CD14-positive monocyte (primary cell): ENCODE results near the gene SPDL1. TPM values are rescaled to one million over a fixed set of nuclear protein-coding genes. Genes with fewer than 3 reads are reported as not detected.

Experiments
- DNase-seq, 3 donors: peaks; one replicate each; pipeline ENCODE4 v3.0.0-alpha.2; 2011 to 2022
- H2AFZ ChIP-seq: 2 replicates; pipeline ENCODE4 v1.6.0; 2012; ENCODE audit warnings: mild to moderate bottlenecking, low read depth, low read length, inconsistent platforms; ENCODE audit not compliant: insufficient read depth, poor library complexity, severe bottlenecking
- H3K27ac ChIP-seq, 2 donors: 1 replicate in 1 of 2; 2 replicates in 1 of 2; pipeline ENCODE4 v1.5.1; 2012 to 2013; ENCODE audit warnings: low read length in 2 of 2, control low read depth in 1 of 2, inconsistent platforms in 1 of 2, low read depth in 1 of 2, mild to moderate bottlenecking in 1 of 2
- H3K27me3 ChIP-seq, 2 donors: one replicate each; pipeline versions ENCODE4 v1.6.0 to v1.6.1; 2011 to 2013; ENCODE audit warnings: low read length in 2 of 2; ENCODE audit not compliant: control insufficient read depth in 2 of 2, insufficient read depth in 2 of 2
- H3K36me3 ChIP-seq, 2 donors: replicated peaks in 1 of 2; 1 replicate in 1 of 2; 2 replicates in 1 of 2; pipeline versions ENCODE4 v1.5.1 to v1.6.1; 2012 to 2013; ENCODE audit warnings: low read length in 2 of 2, control low read depth in 1 of 2, inconsistent platforms in 1 of 2, mild to moderate bottlenecking in 1 of 2; ENCODE audit not compliant: insufficient read depth in 2 of 2, control insufficient read depth in 1 of 2
- H3K4me1 ChIP-seq, 2 donors: 1 replicate in 1 of 2; 2 replicates in 1 of 2; pipeline versions ENCODE4 v1.5.1 to v1.6.1; 2012 to 2013; ENCODE audit warnings: low read length in 2 of 2, control low read depth in 1 of 2, inconsistent platforms in 1 of 2, mild to moderate bottlenecking in 1 of 2, moderate library complexity in 1 of 2; ENCODE audit not compliant: insufficient read depth in 2 of 2, control insufficient read depth in 1 of 2
- H3K4me2 ChIP-seq: replicated peaks from 2 replicates; pipeline ENCODE3; 2012; ENCODE audit warnings: low read length, moderate library complexity, mild to moderate bottlenecking; ENCODE audit not compliant: poor library complexity, severe bottlenecking; ENCODE audit errors: extremely low read depth
- H3K4me3 ChIP-seq, 3 experiments: fragments of 200-600 bp in 1 of 3; sonication (generic) in 1 of 3; replicated peaks in 1 of 3; 1 replicate in 2 of 3; 2 replicates in 1 of 3; pipeline ENCODE4 v1.5.1; 2011 to 2013; ENCODE audit warnings: low read length in 3 of 3, mild to moderate bottlenecking in 3 of 3, control low read depth in 2 of 3, low read depth in 2 of 3, inconsistent platforms in 1 of 3, moderate library complexity in 1 of 3
- H3K79me2 ChIP-seq: 2 replicates; pipeline ENCODE4 v1.6.0; 2012; ENCODE audit warnings: mild to moderate bottlenecking, control low read depth, inconsistent platforms, low read length, moderate library complexity; ENCODE audit not compliant: insufficient read depth
- H3K9ac ChIP-seq: 2 replicates; pipeline ENCODE4 v1.6.0; 2017; ENCODE audit warnings: low read length, mild to moderate bottlenecking; ENCODE audit not compliant: insufficient read depth, poor library complexity, severe bottlenecking
- H3K9me3 ChIP-seq, 2 donors: replicated peaks in 1 of 2; 1 replicate in 1 of 2; 2 replicates in 1 of 2; pipeline versions ENCODE4 v1.5.1 to v1.6.1; 2012 to 2013; ENCODE audit warnings: low read length in 2 of 2, control low read depth in 1 of 2; ENCODE audit not compliant: control insufficient read depth in 1 of 2, insufficient read depth in 1 of 2
- H4K20me1 ChIP-seq: 2 replicates; pipeline ENCODE4 v1.6.0; 2012; ENCODE audit warnings: mild to moderate bottlenecking, low read length, control low read depth, moderate library complexity; ENCODE audit not compliant: insufficient read depth
- H3K27ac Mint-ChIP-seq, 7 donors: one replicate each; pipeline ENCODE4 v1.8.0; 2020; ENCODE audit warnings: mild to moderate bottlenecking in 7 of 7, mixed read lengths in 7 of 7, moderate library complexity in 6 of 7, inconsistent platforms in 2 of 7
- H3K27me3 Mint-ChIP-seq, 3 donors: one replicate each; pipeline ENCODE4 v1.8.0; 2021 to 2022; ENCODE audit warnings: low read depth in 3 of 3, mild to moderate bottlenecking in 3 of 3, mixed read lengths in 3 of 3, moderate library complexity in 3 of 3, inconsistent platforms in 1 of 3
- H3K36me3 Mint-ChIP-seq, 2 donors: one replicate each; pipeline ENCODE4 v1.8.0; 2020; ENCODE audit warnings: mixed read lengths in 2 of 2, inconsistent platforms in 1 of 2, mild to moderate bottlenecking in 1 of 2
- H3K4me1 Mint-ChIP-seq: one replicate; pipeline ENCODE4 v1.8.0; 2020; ENCODE audit warnings: mild to moderate bottlenecking, mixed read lengths
- H3K4me3 Mint-ChIP-seq, 2 donors: one replicate each; pipeline ENCODE4 v1.8.0; 2020; ENCODE audit warnings: mild to moderate bottlenecking in 2 of 2, mixed read lengths in 2 of 2, moderate library complexity in 1 of 2
- H3K9me3 Mint-ChIP-seq, 7 donors: one replicate each; pipeline ENCODE4 v1.8.0; 2020 to 2022; ENCODE audit warnings: mixed read lengths in 7 of 7, mild to moderate bottlenecking in 6 of 7, moderate library complexity in 6 of 7, inconsistent platforms in 2 of 7
- CTCF ChIP-seq: fragments of 200-600 bp; IDR thresholded peaks from one replicate; pipeline ENCODE4 v1.8.0; 2022; ENCODE audit warnings: antibody characterized with exemption, mild to moderate bottlenecking
- WGBS: methylation state at CpG from one replicate; pipeline ENCODE4 v1.1.5; 2013; ENCODE audit warnings: missing lambda C conversion rate; ENCODE audit not compliant: insufficient coverage; 5-methylcytosine and 5-hydroxymethylcytosine counted together
- intact Hi-C, 2 donors: fragments of 100-400 bp; cut with micrococcal nuclease; formaldehyde crosslinking; loops; one replicate each; pipeline versions ENCODE4 v1.15.0 to v1.15.1; 2023
- polyA plus RNA-seq, 3 donors: library from polyadenylated mRNA; depleted of rRNA in 1 of 3; unstranded in 2 of 3; stranded (reverse) in 1 of 3; fragments of 300-500 nt in 2 of 3; fragments of >200 nt in 1 of 3; fragmentation: Illumina TruSeq in 2 of 3; gene quantifications; 1 replicate in 2 of 3; 2 replicates in 1 of 3; pipeline ENCODE4 v1.2.3, GENCODE V29; 2012 to 2021

SPDL1 gene
- polyA plus RNA-seq, 3 donors = 1.4 to 1.6 (median 1.6) TPM

DNA sequence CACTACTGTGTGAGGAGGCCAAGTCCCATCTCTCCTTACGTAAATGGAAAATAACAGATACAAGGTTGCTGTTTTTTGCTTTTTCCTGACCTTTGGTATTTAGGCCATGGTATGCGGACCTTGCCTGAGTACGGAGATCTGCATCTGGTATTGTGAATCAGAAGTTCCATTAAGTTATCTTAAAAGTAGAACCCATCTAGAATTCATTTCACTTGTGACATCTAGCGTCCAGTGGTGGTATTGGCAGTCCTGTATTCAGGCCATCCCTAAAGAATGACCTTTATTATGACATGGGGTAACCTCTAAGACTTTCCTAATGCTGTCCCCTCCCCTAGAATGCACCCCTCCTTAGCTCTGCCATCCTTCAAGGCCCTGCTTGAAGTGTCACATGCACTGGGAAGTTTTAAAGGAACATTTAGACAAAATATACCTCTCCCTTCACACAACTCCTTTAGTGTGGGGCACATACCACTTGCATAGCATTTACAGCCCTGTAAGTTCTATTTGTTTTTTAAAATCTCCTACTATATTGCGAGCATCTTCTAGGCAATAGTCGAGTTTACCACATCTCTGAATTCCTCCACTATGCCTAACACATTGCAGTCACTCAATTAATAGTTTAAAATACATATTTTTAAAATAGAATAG, 1.9 kb upstream of the SPDL1 start:
- Histone ChIP-seq H3K9me3 (no peaks in the 10 kb centered on the region), H3K9ac (no peak overlapping the region), H3K79me2 (peaks cover 31% of the 10 kb centered on the region), H3K4me3 (no peak overlapping the region), H3K27ac (no peak overlapping the region), H2AFZ (no peak overlapping the region), H3K4me1 (peaks cover 11 to 15% of the 10 kb centered on the region in 2 donors), H4K20me1 (no peaks in the 10 kb centered on the region), H3K36me3 (no peaks in the 10 kb centered on the region), H3K4me2 (no peak overlapping the region), H3K27me3 (peaks cover 16 to 20% of the 10 kb centered on the region in 2 donors)
- peak; percentile 28 to 58 (median 52) for DNase-seq
- peak; percentile 81 for TF ChIP-seq CTCF
- no peaks in the 10 kb centered on the region for H3K9me3 Mint-ChIP-seq
- peaks cover 3 to 17% (median 7%) of the 10 kb centered on the region in 3 donors for H3K27me3 Mint-ChIP-seq
- WGBS = 50% methylated on average over 2 of the region's 6 CpGs
- H3K27ac Mint-ChIP-seq = no peak overlapping the region
- H3K4me3 Mint-ChIP-seq = no peak overlapping the region
- intact Hi-C loops = loop anchor here (2.0 to 5.0 kb wide), 4 partner anchors 55 to 594 kb away; partner anchors contain the start of gene DOCK2 (in 2 of the 2)
- H3K36me3 Mint-ChIP-seq = no peaks in the 10 kb centered on the region
- peaks cover 18% of the 10 kb centered on the region for H3K4me1 Mint-ChIP-seq

- Histone ChIP-seq H3K4me1 (peaks cover 11 to 15% of the 10 kb centered on the region in 2 donors), H3K79me2 (peaks cover 41% of the 10 kb centered on the region), H3K4me3 (peak overlapping the region; percentile 61 to 87 (median 84)), H3K9ac (peak overlapping the region; percentile 86), H4K20me1 (no peaks in the 10 kb centered on the region), H3K9me3 (no peaks in the 10 kb centered on the region), H3K27ac (peak overlapping the region in 1 of 2 donors; percentile 73), H3K36me3 (no peaks in the 10 kb centered on the region), H3K27me3 (peaks cover 5 to 8% of the 10 kb centered on the region in 2 donors), H3K4me2 (peak overlapping the region; percentile 84), H2AFZ (peak overlapping the region; percentile 97)
- H3K36me3 Mint-ChIP-seq = no peaks in the 10 kb centered on the region
- peak overlapping the region in 6 of 7 donors; percentile 63 to 95 (median 87) for H3K27ac Mint-ChIP-seq
- no peak for DNase-seq
- no peak for TF ChIP-seq CTCF
- H3K9me3 Mint-ChIP-seq = no peaks in the 10 kb centered on the region
- peaks cover 21% of the 10 kb centered on the region for H3K4me1 Mint-ChIP-seq
- WGBS = no CpG with 5 or more reads among the region's 7 CpGs
- peaks cover 0 to 12% (median 2%) of the 10 kb centered on the region in 3 donors for H3K27me3 Mint-ChIP-seq
- intact Hi-C loops = loop anchor here (2.0 to 5.0 kb wide), 4 partner anchors 54 to 596 kb away; partner anchors contain the start of gene DOCK2 (in 2 of the 2)
- peak overlapping the region; percentile 94 to 98 for H3K4me3 Mint-ChIP-seq
Measured at GRCh38 chr5:169583101-169583423, 511 bp upstream of the SPDL1 start.
